GM18498 (cell line): Measurements from ENCODE around the gene UBA1.

Source experiments
- ATAC-seq: cut with Tn5 transposase; IDR thresholded peaks from one replicate; pipeline ENCODE4 v1.9.1; 2021; ENCODE audit warnings: mild to moderate bottlenecking, moderate library complexity; ENCODE audit not compliant: unreplicated experiment

Gene UBA1

DNA sequence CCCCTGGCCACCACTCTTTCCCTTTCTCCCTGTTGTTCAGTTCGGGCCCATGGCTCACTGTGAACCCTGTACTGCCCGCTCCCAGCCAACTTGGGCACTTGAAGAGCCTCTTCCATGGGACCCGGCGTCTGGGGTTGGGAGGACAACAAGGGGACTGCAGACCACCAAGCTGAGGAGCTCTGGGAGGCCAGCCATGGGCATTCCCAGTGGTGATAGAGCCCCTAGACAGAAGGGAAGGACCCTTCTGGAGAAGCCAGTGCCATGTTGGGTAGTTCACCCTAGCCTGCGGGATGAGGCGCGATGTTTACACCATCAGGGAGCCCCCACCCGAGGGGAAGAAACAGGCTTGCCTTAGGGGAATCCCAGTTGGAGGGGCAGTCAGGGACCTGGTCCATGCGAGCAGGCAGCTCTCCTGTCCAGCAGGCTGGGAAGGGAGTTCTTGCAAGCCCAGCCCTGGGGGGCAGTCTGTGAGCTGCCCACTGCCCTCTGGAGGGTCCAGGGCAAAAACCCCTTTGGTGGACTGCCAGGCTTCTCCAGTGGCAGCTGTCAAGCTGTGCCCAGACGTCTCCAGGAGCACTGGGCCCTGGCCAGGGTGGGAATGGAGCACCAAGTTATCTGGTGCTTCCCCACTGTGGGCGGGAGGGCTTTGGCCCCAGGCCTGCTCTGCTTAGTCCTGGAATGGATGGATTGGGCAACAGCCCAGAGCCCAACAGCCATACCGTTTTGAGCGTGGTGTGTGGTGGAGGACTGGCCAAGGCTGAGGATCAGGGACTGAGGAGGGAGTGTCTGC, 23.7 kb upstream of the UBA1 start:
- no peak for ATAC-seq

DNA sequence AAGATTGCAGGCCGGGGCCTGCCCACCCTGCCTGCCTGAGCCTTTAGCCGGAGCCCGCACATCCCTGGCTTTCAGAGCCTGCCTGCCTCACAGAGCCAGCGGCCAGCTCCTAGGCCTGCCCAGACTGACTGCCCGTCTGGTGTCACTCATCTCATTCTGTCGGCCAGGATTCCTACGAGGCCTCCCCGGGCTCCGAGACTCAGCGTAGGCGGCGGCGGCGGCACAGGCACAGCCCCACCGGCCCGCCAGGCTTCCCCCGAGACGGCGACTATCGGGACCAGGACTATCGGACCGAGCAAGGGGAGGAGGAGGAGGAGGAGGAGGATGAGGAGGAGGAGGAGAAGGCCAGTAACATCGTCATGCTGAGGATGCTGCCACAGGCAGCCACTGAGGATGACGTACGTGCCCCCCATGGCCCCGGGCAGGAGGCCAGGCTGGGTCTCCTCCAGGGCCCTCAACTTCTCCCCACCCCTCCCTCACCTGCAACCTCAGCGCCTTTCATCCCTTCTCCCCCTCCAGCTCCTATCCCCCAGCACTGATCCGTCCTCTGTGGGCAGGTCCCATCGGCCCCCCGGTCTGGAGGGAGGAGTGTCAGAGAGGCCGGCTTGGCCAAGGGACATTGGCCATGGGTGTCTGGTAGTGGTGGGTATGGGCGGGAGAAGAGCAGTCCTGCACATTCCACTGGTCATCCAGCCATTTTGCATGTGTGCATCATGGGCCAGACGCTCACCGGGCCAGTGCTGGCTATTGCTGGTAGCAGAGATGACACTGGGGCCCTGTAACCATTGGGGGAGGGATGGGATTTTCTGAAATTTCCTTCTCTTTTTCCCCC, 22.6 kb upstream of the UBA1 start:
- ATAC-seq: no peak

DNA sequence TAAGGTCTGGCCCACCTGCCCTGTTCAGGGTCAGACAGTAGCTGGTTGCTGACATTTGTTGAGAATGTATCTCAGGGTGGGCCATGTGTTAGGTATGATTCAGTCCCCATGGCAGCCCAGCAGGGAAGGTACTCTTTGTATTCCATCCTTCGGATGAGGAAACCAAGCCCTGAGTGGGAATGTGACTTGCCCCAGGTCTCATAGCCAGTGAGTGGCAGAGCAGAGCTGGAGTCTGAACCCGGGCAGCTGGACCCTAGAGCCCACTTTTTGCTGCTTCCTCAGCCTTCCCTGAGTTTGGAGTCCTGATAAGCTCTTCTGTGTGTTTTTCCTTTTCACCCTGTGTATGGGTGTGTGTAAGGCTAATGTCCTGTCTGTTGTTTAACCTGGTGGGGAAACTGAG, 21.6 kb upstream of the UBA1 start:
- no peak for ATAC-seq

DNA sequence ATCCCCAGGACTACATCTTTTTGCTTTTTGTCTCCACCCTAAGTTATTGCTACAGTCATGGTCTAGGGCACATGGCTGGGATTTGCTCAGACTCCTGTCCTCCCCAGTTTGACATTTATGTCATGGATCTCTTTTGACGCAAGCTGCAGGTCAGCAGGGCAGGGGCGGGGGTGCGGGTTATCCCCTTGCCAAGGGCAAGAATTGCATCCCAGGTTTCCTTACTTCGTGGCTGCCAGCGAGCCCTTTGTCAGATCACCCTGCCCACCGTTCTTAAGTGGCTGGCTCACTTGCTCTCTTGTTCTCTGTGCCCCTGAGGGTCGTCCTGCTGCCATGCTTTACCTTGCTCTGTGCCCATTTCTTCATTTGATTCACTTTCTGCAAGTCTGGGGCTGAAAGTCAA, 21.1 kb upstream of the UBA1 start:
- no peak for ATAC-seq

DNA sequence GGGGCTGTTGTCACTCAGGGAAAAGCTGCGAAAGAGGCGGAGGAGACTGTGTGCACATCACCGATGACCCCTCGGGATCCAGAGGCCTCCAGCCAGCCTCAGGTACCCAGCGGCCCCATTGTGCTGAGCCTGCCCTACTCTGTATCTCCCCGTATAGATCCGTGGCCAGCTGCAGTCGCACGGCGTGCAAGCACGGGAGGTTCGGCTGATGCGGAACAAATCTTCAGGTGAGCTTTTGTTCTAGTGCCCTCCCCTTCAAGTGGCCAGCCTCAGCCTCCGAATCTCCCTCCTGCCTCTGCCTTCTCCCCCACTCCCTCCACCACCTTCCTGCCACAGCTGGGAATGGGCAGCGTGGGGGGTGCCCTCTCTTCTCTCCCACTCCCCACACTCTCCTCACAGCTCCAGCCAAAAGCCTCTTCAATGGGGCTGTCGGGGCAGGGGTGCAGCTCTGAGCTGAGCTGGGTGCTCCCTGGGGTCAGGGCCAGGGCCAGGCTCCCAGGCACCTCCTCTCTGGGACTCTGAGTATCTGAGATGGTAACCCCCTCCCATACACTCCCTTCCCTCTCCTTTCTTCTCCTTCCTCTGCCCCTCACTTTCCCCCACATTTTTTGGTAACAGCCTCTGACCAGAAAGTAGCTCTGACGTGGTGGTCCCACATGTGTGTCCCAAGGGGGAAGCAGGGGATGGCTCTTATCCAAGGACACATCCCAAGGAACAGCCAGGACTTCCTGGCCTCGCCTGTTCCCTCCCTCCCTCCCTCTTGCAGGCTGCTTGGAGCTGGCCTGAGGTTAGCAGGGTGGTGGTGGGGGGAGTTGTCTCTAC, 20.4 kb upstream of the UBA1 start:
- ATAC-seq: no peak

DNA sequence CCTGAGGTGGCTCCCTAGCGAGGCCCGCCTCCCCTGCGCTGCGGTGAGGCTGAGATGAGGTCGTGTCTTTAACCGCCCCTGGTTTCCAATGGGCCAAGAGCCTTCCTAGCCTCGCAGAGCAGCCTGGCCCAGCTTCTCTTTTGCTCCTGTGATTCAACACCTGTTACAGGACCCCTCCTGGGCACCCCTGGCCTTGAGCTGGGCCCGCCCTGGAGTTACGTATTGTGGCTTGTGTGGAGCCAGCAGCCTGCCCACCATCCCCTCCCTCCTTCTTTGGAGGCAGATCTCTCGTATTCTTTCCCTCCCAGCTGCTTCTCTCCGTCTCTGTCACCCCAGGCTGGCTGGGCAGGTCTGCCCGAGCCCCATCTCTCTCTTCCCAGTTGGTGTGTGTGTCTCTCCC, 19.3 kb upstream of the UBA1 start:
- ATAC-seq: no peak

DNA sequence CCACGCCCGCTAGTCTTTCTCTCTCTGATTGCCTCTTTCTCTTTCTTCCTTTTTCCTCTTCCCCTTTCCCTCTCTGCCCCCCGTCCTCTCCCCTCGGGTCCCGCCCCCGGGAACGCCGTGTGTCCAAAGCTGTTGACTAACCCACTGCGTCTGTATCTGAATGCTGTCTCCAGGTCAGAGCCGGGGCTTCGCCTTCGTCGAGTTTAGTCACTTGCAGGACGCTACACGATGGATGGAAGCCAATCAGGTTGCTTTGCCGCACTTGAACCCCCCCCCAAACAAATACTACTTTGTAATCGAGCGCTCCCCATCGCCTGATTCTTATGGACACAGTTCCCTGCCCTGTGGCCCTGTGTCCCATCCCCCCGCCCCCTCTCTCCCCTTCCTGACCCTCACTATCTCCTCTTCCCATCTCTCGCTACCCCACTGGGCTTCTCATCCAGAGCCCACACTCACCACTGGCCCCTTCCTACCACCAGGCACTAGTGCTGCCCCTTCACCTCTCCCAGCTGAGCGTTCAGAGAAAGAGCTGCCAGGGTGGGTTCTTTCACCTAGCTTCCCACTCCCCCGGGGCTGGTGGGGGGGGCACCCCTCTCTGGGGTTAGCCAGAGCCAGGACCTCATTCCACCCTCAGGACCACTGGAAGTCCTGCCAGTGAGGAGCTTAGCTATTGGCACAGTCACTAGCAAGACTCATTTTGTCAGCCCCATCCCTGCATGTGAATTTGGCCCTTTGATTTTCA, 18.6 kb upstream of the UBA1 start:
- no peak for ATAC-seq

DNA sequence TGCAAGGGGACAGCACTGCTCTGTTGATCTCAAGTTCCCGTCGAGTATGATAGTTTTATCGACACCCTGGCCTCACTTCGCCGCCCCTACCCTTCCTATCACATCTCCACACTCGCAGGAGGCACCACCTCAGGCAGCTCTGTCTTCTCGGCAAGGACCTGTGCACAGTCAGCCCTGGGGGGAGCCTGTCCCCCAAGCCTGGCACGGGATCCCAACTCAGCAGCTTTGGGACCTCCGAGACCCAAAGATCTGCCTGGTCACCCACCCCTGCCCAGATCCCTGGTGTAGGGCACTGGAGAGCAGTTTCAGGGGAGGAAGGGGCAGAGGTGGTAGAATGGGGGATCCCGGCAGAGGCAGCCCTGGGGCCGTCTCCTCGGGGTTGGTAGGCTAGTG, 18.0 kb upstream of the UBA1 start:
- no peak for ATAC-seq

DNA sequence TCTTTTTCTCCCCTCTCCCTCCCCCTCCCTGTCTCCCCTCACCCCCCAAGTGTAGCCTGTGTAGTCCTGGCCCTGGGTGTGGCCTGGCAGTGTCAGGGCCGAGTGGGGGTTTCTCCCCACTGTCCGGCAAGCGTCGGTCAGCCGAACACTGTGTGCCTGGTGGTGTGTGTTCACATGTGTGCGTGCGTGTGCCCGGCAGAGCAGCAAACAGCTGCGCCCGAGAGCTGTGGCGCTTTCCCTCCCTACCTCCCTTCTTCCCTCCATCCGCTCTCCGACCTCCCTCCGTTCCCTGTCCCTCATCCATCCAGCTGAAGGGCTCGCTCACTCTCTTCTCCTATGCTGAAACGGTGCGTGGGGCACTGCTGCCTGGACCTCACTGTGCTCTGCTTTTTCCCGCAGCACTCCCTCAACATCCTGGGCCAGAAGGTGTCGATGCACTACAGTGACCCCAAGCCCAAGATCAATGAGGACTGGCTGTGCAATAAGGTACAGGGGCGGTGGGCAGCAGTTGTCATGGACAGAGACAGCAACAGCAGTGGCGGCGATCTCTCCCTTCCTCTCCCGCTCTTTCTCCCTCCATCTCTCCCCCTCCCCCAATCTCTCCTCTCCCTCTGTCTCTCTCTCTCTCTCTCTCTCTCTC, 17.4 kb upstream of the UBA1 start:
- no peak for ATAC-seq

DNA sequence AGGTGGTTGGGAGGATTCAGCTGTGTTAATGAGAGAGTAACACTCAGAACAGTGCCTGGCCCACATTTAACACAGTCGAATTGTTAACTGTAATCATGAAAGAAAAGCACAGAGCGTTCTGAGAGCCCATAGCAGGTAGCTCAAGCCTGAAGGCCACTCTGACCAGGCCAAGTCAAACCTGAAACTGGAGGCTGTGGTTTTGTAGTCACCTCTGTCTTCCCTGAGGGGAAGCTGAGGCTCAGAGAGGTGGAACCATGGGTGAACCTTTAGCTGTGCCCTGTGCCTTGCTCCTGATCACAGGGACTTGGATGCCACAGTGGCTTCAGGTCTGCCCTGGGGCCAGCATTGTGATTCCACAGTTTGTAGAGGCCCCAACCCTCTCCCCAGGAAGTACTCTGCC, 16.6 kb upstream of the UBA1 start:
- no peak for ATAC-seq

DNA sequence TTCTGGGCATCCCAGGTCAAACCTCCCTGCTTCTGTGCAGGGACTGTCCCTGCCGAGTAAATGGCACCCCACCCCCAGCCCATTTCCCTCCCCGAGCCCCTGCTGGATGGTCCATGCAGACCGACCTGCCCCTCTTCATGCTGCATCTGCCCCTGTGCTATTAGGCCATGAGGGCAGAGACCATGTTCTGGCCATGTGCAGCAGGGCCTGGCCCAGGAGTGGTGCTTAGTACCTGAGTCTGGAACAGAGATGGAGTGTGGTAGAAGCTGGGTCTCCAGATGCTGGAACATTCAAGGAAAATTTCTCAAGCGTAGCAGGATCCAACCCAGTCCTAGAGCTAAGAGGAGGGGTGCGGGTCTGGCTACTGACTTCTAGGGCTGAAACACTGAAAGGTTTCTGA, 15.3 kb upstream of the UBA1 start:
- ATAC-seq: no peak

DNA sequence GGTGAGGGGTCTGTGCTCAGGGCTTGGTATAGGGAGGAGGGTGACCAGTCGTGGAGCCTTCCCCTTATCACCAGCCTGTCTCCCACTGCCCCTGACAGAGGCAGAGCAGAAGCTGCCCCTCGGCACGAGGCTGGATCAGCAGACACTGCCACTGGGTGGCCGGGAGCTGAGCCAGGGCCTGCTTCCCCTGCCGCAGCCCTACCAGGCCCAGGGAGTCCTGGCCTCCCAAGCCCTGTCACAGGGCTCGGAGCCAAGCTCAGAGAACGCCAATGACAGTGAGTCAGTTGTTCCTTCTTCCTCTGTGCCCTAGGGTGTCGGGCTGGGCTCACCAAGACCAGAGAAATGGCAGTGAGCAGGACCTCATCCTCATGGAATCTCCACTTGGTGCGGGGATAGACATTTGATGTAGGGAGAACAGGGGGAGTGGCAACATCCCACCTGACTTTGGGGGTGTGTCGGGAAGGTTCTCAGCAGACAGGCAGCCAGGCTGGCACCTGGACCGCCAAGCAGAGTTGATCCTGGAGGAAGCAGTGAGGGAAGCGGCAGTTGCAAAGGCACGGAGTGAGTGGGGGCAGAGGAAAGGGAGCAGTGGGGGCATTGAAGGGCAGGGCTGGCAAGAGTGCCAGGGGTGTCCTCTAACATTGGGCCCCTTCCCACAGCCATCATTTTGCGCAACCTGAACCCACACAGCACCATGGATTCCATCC, 14.3 kb upstream of the UBA1 start:
- ATAC-seq: no peak

DNA sequence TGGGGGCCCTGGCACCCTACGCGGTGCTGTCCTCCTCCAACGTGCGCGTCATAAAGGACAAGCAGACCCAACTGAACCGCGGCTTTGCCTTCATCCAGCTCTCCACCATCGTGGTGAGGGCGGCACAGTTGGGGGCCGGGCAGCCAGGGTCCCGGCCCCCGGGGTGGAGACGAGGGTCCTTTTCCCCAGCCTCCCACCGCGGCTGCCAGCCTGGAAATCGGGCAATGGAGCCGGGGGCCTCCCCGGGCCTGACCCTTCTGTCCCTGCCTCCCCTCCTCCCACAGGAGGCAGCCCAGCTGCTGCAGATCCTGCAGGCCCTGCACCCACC, 13.7 kb upstream of the UBA1 start:
- no peak for ATAC-seq

DNA sequence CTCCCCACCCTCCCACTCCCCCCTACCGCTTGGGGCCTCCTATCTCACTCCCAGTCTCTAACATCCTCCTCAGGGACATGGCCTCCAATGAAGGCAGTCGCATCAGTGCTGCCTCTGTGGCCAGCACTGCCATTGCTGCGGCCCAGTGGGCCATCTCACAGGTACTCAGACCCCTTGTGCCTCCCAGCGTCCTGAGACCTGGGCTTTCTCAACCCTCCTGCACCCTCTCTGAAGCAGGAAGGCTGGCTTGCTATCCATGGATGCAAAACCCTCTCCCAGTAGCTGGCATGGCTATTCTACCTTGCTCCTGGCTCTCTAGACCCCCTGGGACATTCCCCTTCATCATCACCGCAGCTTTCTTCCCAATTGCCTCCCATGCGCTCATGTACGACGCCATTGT, 13.3 kb upstream of the UBA1 start:
- ATAC-seq: no peak

DNA sequence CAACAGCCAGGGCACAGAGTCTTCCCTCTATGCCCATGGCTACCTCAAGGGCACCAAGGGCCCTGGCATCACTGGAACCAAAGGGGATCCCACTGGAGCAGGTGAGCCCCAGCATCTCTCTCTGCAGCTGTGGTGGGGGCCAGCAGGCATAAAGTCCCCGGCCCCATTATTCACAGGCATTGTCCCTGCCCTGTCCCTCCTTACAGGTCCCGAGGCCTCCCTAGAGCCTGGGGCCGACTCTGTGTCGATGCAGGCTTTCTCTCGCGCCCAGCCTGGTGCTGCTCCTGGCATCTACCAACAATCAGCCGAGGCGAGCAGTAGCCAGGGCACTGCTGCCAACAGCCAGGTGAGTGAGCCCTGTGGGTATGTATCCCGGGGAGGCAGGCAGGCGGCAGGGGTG, 12.3 kb upstream of the UBA1 start:
- ATAC-seq: no peak

DNA sequence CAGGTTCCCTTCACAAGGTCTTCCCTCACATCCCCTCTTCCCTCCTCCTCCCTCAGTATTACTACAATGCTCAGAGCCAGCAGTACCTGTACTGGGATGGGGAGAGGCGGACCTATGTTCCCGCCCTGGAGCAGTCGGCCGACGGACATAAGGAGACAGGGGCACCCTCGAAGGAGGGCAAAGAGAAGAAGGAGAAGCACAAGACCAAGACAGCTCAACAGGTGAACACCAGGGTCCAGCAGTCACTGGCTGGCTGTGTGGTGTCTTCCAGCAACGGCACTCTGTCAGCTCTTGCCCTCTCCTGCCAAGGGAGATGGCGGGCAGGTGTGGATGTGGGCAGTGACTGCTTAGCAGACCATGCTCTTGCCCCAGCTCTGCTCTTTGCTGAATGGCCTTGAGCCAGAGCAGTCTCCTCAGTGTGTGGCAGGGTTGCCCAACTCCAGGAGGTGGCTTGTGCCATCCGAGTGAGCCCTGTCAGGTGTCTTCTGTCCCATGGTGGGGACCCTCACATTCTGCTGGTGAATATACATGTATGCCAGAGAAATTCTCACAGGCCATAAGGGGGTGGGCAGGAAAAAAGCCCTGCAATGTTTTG, 11.4 kb upstream of the UBA1 start:
- no peak for ATAC-seq

DNA sequence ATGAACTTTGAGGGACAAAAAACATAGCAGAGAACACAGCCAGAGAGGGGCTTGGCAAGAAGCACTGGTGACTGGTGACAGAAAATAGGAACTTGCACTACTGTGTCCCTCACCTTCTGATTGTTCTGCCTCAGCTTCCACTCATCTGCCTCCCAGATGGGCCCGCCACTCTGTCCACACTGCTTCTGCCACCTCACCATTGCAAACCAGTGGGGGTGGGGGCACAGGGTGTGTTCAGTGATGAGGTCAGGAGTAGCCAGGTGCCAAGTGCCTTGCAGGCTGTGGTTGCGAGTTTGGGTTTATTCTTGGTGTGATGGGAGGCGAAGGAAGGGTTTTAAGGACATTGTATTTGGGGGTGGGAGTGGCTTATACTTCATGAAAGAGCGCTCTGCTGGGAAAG, 9.1 kb upstream of the UBA1 start:
- ATAC-seq: no peak

DNA sequence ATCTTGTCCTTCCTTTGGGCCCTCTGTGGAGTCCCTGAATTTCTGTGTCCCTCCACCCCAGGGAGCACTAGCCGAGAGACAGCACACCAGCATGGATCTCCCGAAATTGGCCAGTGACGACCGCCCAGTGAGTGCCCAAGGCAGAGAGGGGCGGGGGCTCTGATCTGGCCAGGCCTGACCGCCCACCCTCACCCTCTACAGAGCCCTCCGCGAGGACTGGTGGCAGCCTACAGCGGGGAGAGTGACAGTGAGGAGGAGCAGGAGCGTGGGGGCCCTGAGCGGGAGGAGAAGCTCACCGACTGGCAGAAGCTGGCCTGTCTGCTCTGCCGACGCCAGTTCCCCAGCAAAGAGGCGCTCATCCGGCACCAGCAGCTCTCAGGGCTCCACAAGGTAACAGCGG, 8.4 kb upstream of the UBA1 start:
- ATAC-seq: no peak

DNA sequence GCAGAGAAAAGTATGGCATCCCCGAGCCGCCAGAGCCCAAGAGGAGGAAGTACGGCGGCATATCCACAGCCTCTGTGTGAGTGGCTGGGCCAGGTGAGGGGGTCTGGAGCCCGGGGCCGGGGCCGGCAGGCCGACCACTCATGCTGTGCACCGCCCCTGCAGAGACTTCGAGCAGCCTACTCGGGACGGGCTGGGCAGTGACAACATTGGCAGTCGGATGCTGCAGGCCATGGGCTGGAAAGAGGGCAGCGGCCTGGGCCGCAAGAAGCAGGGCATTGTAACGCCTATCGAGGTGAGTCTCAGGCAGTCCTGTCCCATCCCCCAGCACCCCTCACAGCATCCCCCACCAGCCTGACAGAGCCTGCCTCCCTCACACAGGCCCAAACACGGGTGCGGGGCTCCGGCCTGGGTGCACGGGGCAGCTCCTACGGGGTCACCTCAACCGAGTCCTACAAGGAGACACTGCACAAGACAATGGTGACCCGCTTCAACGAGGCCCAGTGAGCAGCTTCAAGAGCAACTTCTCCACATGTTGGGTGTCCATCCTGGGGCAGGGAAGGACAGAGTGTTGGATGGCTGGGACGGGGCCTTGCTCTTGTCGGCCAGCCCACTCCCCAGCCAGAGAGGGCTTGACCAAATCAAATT, 7.4 kb upstream of the UBA1 start:
- no peak for ATAC-seq
